ENCODE results near the gene PKP3. TPM values are rescaled to one million over a fixed set of nuclear protein-coding genes. Genes with fewer than 3 reads are reported as not detected.
"Not testable (repeated sequence)": the region's sequence is repeated elsewhere in the genome, so short reads cannot be mapped to it uniquely, and the experiment has no call there.

The PKP3 gene
- total RNA-seq: not detected

DNA sequence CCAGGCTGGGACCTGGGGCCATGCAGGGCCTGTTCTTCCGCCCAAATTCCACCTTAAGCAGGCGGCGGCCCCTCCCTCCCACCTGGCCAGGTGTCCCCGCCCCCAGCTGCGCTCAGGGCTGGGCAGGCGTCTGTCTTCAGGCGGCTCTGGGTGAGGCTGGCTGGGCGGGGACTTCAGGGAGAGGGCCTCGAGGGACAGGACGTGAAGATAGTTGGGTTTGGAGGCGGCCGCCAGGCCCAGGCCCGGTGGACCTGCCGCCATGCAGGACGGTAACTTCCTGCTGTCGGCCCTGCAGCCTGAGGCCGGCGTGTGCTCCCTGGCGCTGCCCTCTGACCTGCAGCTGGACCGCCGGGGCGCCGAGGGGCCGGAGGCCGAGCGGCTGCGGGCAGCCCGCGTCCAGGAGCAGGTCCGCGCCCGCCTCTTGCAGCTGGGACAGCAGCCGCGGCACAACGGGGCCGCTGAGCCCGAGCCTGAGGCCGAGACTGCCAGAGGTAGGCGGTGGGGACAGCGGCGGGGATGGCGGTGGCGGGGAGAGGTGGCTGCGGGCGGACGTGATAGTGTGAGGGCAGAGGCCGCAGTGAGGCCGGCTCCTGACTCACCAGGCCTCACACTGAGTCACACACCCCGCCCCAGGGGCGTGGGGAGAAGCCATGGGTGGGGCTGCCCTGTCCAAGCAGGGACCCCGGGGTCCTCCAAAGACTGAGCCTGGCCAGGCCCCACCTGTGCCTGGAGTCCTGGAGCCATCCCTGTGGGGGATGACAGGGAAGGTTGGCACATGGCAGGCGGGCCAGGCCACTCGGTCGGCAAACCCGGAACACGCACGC lies at the start of gene PKP3:
TSS of gene PKP3 (plus strand) at position 176 of the 824 bp plus-strand sequence. CDS start at position 260, 84 bp downstream.
- ChIA-PET CTCF (no interaction called here), POLR2A (no interaction called here)
- H3K27ac Mint-ChIP-seq: no peak within 1 kb of the TSS
- H3K27me3 Mint-ChIP-seq: no peaks in the 10 kb centered on the region
- peaks cover 3% of the 10 kb centered on the region for H3K9me3 Mint-ChIP-seq
- H3K4me1 Mint-ChIP-seq: peaks cover 4% of the 10 kb centered on the region
- no peak for DNase-seq
- H3K4me3 Mint-ChIP-seq: no peak within 1 kb of the TSS
- H3K36me3 Mint-ChIP-seq (ENCODE audit: low read depth): no peaks in the 10 kb centered on the region

- ChIA-PET CTCF (interaction anchor here (0.7 to 1.0 kb wide), 2 partner anchors 10 to 105 kb away, joined by 3 read pairs; no protein-coding TSS in a partner anchor), POLR2A (interaction anchor here (2.1 kb wide), 1 partner anchor 11 kb away, joined by 7 read pairs; no protein-coding TSS in a partner anchor)
- H3K9me3 Mint-ChIP-seq: no peaks in the 10 kb centered on the region
- H3K27ac Mint-ChIP-seq: no peak overlapping the region
- no peak for DNase-seq
- no peaks in the 10 kb centered on the region for H3K36me3 Mint-ChIP-seq (ENCODE audit: low read depth)
- H3K4me3 Mint-ChIP-seq: no peak overlapping the region
- H3K27me3 Mint-ChIP-seq: peaks cover 19% of the 10 kb centered on the region
- peaks cover 12% of the 10 kb centered on the region for H3K4me1 Mint-ChIP-seq
Observed at GRCh38 chr11:344836-345578, 49.0 kb upstream of the PKP3 start.

GRCh38 chr11:346529-346928 lies 47.5 kb upstream of the PKP3 start:
- DNase-seq: no peak
- Mint-ChIP-seq H3K4me1 (peaks cover 21% of the 10 kb centered on the region), H3K9me3 (no peaks in the 10 kb centered on the region), H3K27ac (no peak overlapping the region), H3K4me3 (no peak overlapping the region), H3K27me3 (peaks cover 14% of the 10 kb centered on the region), H3K36me3 (ENCODE audit: low read depth) (no peaks in the 10 kb centered on the region)
- ChIA-PET CTCF (interaction anchor here (1.0 kb wide), 1 partner anchor 9 kb away, joined by 3 read pairs; no protein-coding TSS in a partner anchor), POLR2A (no interaction called here)

DNA sequence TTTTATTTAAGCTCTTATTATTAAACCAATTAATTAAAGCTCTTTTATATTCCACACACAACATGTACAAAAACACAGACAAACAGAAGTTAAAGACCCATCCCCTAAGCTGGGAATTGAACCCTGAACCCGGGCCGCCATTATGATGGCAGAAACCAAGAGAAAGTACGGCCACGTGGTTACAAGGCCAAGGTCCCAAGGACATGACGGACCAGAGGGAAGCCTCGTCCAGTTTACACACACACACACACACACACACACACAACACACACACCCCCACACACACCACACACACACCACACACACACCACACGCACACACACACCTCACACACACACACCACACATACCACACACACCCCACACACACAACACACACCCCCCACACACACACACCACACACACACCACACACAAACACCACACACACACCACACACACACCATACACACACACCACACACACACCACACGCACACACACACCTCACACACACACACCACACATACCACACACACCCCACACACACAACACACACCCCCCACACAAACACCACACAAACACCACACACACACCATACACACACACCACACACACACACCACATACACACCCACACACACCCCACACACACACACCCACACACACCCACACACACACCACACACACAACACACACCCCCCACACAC lies 44.6 kb upstream of the PKP3 start:
- Mint-ChIP-seq H3K4me1 (peaks cover 33% of the 10 kb centered on the region), H3K27me3 (peaks cover 16% of the 10 kb centered on the region)
- H3K9me3 Mint-ChIP-seq; DNase-seq; H3K4me3 Mint-ChIP-seq; H3K36me3 Mint-ChIP-seq (ENCODE audit: low read depth); H3K27ac Mint-ChIP-seq: not testable (repeated sequence)
- POLR2A ChIA-PET: interaction anchor here (1.1 kb wide), 1 partner anchor 11 kb away, joined by 3 read pairs; no protein-coding TSS in a partner anchor
- CTCF ChIA-PET: interaction anchor here (1.0 to 1.8 kb wide), 3 partner anchors 14 to 98 kb away, joined by 3 to 9 read pairs (median 4); no protein-coding TSS in a partner anchor

DNA sequence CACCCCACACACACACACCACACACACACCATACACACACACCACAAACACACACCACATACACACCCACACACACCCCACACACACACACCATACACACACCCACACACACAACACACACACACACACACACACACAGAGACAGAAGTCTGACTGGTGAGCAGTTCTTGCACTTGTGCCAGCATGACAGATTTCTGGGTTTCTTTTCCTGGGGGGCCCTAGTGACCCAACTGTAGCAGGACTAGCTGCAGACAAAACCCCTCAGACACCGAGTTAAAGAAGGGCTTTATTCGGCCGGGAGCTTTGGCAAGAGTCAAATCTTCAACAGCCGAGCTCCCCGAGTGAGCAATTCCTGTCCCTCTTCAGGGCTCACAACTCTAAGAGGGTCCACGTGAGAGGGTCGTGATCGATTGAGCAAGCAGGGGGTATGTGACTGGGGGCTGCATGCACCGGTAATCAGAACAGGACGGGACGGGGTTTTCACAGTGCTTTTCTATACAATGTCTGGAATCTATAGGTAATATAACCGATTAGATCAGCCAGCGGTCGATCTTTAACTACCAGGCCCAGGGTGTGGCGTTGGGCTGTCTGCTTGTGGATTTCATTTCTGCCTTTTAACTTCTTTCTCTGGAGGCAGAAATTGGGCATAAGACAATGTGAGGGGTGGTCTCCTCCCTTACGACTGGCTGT lies 43.8 kb upstream of the PKP3 start:
- CTCF ChIA-PET; POLR2A ChIA-PET; H3K9me3 Mint-ChIP-seq; H3K36me3 Mint-ChIP-seq (ENCODE audit: low read depth); DNase-seq; H3K4me3 Mint-ChIP-seq: not testable (repeated sequence)
- H3K27me3 Mint-ChIP-seq: peaks cover 15% of the 10 kb centered on the region
- H3K27ac Mint-ChIP-seq: peak overlapping the region; percentile 50
- H3K4me1 Mint-ChIP-seq: peaks cover 40% of the 10 kb centered on the region

DNA sequence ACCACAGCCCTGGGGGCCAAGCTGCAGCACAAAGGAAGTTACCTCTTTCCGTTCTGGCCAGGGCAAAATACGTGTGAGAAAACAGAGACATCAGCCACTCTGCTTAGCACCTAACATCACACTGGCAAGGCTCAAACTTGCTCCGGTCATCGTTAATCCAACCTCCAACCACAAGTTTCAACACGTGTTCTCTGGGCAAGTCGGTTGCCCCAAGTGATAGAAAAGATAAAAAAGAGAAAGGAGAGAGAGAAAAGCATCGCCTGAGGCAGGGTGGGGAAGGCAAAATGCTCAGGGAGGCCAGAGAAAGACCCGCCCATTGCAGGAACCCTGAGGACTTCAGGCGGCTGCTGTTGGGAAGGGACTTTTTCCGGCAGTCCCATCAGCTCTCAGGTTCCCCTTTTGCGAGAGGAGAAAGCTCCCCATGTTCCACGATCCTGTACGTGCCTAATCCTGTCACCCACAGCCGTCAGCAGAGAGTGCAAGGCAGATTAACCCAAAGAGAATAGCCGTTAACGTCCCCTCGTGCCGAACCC lies 43.2 kb upstream of the PKP3 start:
- CTCF ChIA-PET: no interaction called here
- H3K27ac Mint-ChIP-seq: peak overlapping the region; percentile 50
- no peak for DNase-seq
- POLR2A ChIA-PET: no interaction called here
- peaks cover 13% of the 10 kb centered on the region for H3K27me3 Mint-ChIP-seq
- peaks cover 43% of the 10 kb centered on the region for H3K4me1 Mint-ChIP-seq
- no peak overlapping the region for H3K4me3 Mint-ChIP-seq
- no peaks in the 10 kb centered on the region for H3K9me3 Mint-ChIP-seq
- no peaks in the 10 kb centered on the region for H3K36me3 Mint-ChIP-seq (ENCODE audit: low read depth)

- Mint-ChIP-seq H3K27me3 (peaks cover 11% of the 10 kb centered on the region), H3K9me3 (no peaks in the 10 kb centered on the region), H3K27ac (no peak overlapping the region), H3K4me3 (no peak overlapping the region), H3K4me1 (peaks cover 43% of the 10 kb centered on the region), H3K36me3 (ENCODE audit: low read depth) (no peaks in the 10 kb centered on the region)
- CTCF ChIA-PET: no interaction called here
- POLR2A ChIA-PET: interaction anchor here (1.3 kb wide), 1 partner anchor 36 kb away, joined by 3 read pairs; no protein-coding TSS in a partner anchor
- DNase-seq: no peak
Observed at GRCh38 chr11:351411-351810, 42.6 kb upstream of the PKP3 start.

- ChIA-PET POLR2A (interaction anchor here (1.3 kb wide), 1 partner anchor 37 kb away, joined by 3 read pairs; no protein-coding TSS in a partner anchor), CTCF (interaction anchor here (1.0 to 1.8 kb wide), 3 partner anchors 13 to 102 kb away, joined by 4 to 6 read pairs (median 5); no protein-coding TSS in a partner anchor)
- no peak for DNase-seq
- Mint-ChIP-seq H3K36me3 (ENCODE audit: low read depth) (no peaks in the 10 kb centered on the region), H3K27me3 (peaks cover 10% of the 10 kb centered on the region), H3K27ac (no peak overlapping the region), H3K4me3 (no peak overlapping the region), H3K4me1 (peaks cover 43% of the 10 kb centered on the region), H3K9me3 (no peaks in the 10 kb centered on the region)
Observed at GRCh38 chr11:352456-353031, 41.5 kb upstream of the PKP3 start.

- Mint-ChIP-seq H3K4me1 (peaks cover 43% of the 10 kb centered on the region), H3K4me3 (no peak overlapping the region), H3K36me3 (ENCODE audit: low read depth) (no peaks in the 10 kb centered on the region), H3K27me3 (peaks cover 10% of the 10 kb centered on the region), H3K27ac (no peak overlapping the region), H3K9me3 (no peaks in the 10 kb centered on the region)
- POLR2A ChIA-PET: interaction anchor here (1.4 kb wide), 1 partner anchor 38 kb away, joined by 4 read pairs; no protein-coding TSS in a partner anchor
- DNase-seq: no peak
- CTCF ChIA-PET: interaction anchor here (1.0 to 1.8 kb wide), 3 partner anchors 14 to 103 kb away, joined by 4 to 6 read pairs (median 5); no protein-coding TSS in a partner anchor
Observed at GRCh38 chr11:353179-353873, 40.7 kb upstream of the PKP3 start.

- DNase-seq: peak; percentile 89
- Mint-ChIP-seq H3K27me3 (peaks cover 12% of the 10 kb centered on the region), H3K4me1 (peaks cover 41% of the 10 kb centered on the region), H3K4me3 (peak overlapping the region; percentile 88), H3K36me3 (ENCODE audit: low read depth) (no peaks in the 10 kb centered on the region), H3K27ac (peak overlapping the region; percentile 95), H3K9me3 (no peaks in the 10 kb centered on the region)
- CTCF ChIA-PET: interaction anchor here (1.2 to 2.4 kb wide), 14 partner anchors 8 to 107 kb away, joined by 3 to 16 read pairs (median 4); no protein-coding TSS in a partner anchor
- POLR2A ChIA-PET: interaction anchor here (0.6 to 2.5 kb wide), 22 partner anchors 9 to 149 kb away, joined by 3 to 85 read pairs (median 6); partner anchors contain the start of genes BET1L, IFITM1, IFITM3 and PGGHG
Observed at GRCh38 chr11:355581-356458, 38.2 kb upstream of the PKP3 start.
